ENCODE measurements around the gene SHANK1.
"Not testable (repeated sequence)": the region's sequence is repeated elsewhere in the genome, so short reads cannot be mapped to it uniquely, and the experiment has no call there.

- not testable (repeated sequence) for TF ChIP-seq CTCF, POLR2A (IDR thresholded peaks at IDR 0.05)
These were observed 41.9 kb upstream of the SHANK1 start for GRCh38 chr19:50761501-50761900.
